ENCODE data around the gene GALNTL6. TPM values are rescaled to one million over a fixed set of nuclear protein-coding genes. Genes with fewer than 3 reads are reported as not detected.
A peak's percentile ranks its signal among the peaks of the same experiment; 100 is the strongest.

The GALNTL6 gene
- total and polyA plus RNA-seq, 2 of the 4 experiments (the other 2 are of a cell fraction) = under 0.01 TPM; not detected in 1

DNA sequence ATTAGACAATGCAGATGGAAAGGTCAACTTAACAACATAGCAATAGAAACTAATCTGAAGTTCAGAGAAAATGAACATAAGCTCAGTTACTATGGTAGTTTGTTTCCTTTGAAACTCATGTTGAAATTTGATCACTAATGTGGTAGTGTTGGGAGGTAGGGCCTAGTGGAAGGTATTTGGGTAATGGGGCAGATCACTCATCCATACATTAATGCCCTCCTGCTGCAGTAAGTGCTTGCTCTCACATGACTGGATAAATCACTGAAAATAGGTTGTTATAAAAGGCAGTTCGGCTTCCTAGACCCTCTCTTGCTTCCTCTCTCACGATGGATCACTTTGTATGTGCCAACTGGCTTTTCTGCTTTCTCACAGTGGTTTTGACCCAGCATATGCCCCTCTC, 788.0 kb downstream of the GALNTL6 start:
- no CpG with 5 or more reads among the region's 2 CpGs for WGBS, 2 experiments (ENCODE audit: extremely low coverage in 2 of 2, insufficient read length in 1 of 2)
- Histone ChIP-seq H4K20me1 (ENCODE audit: insufficient read depth, low read length) (no peaks in the 10 kb centered on the region), H3K56ac (ENCODE audit: extremely low read depth, insufficient read depth, low read length) (no peak overlapping the region), H3K4me1 (ENCODE audit: control insufficient read depth, insufficient read depth, low read length) (no peaks in the 10 kb centered on the region), H4K5ac (ENCODE audit: low read depth, low read length) (no peak overlapping the region), H3K9me1 (ENCODE audit: insufficient read depth, low read length) (no peaks in the 10 kb centered on the region), H3K18ac (ENCODE audit: low read depth, low read length) (no peak overlapping the region), H2AK9ac (replicated peaks; ENCODE audit: low read depth, low read length, poor library complexity) (no peak overlapping the region), H3K27me3 (ENCODE audit: control insufficient read depth, insufficient read depth, low read length) (no peaks in the 10 kb centered on the region), H3K4me3 (ENCODE audit: insufficient read depth, low read depth, low read length) (no peak overlapping the region), H2BK5ac (ENCODE audit: low read depth, low read length, poor library complexity, severe bottlenecking) (no peak overlapping the region), H2AK5ac (ENCODE audit: low read depth, low read length) (no peak overlapping the region), H3K9me3 (ENCODE audit: control insufficient read depth, insufficient read depth, low read length) (0 out of 2 replicates have a peak, but pooled peaks cover 1% of the 10 kb centered on the region), H3K79me1 (ENCODE audit: low read depth in 1 of 2, low read length in 2 of 2) (no peaks in the 10 kb centered on the region), H3K23ac (ENCODE audit: low read depth, low read length) (no peak overlapping the region), H3K9ac (ENCODE audit: low read depth, low read length) (no peak overlapping the region), H3K36me3 (ENCODE audit: control insufficient read depth, insufficient read depth, low read length) (no peaks in the 10 kb centered on the region), H2BK120ac (ENCODE audit: low read depth, low read length) (no peak overlapping the region), H3K14ac (replicated peaks; ENCODE audit: low read depth, low read length) (no peak overlapping the region), H4K8ac (ENCODE audit: low read depth in 2 of 2, low read length in 2 of 2) (no peak overlapping the region), H4K91ac (ENCODE audit: insufficient read depth, low read depth, low read length) (no peak overlapping the region), H3K4me2 (ENCODE audit: low read depth, low read length) (no peak overlapping the region), H3K27ac (ENCODE audit: insufficient read depth, low read length) (no peak overlapping the region), H3K4ac (ENCODE audit: low read depth, low read length) (no peak overlapping the region), H2BK15ac (ENCODE audit: low read depth, low read length) (no peak overlapping the region), H2AFZ (replicated peaks; ENCODE audit: low read length, poor library complexity) (peak overlapping the region; percentile 43), H2BK20ac (ENCODE audit: low read depth, low read length) (no peak overlapping the region)
- intact Hi-C loops (cut with micrococcal nuclease) = no loop called here
- in situ Hi-C loops (cut with MboI; ENCODE audit: low sequenced_read_pairs) = no loop called here
- ChIA-PET CTCF (interaction anchor here (0.5 to 1.2 kb wide), 2 partner anchors 9 to 157 kb away, joined by 3 read pairs; no protein-coding TSS in a partner anchor), POLR2A (ENCODE audit: unreplicated experiment) (no interaction called here)
- ATAC-seq (ENCODE audit: low read depth) (no peak), DNase-seq (no peak)
- BruUV-seq (replicated peaks) = no TSS peak
- TF ChIP-seq RAD21 (IDR thresholded peaks at IDR 0.05; ENCODE audit: low read length) (no peak), MAZ (IDR thresholded peaks at IDR 0.05; ENCODE audit: borderline replicate concordance, low read depth, low read length) (no peak), NFE2L2 (IDR thresholded peaks at IDR 0.05; ENCODE audit: low read depth, low read length) (no peak), POLR2A (IDR thresholded peaks at IDR 0.05; ENCODE audit: low read depth, low read length) (no peak), MXI1 (IDR thresholded peaks at IDR 0.05; ENCODE audit: borderline replicate concordance, low read depth, low read length) (no peak), MAFK (IDR thresholded peaks at IDR 0.05; ENCODE audit: low read depth, low read length) (no peak), FOS (IDR thresholded peaks at IDR 0.05; ENCODE audit: low read depth, low read length) (no peak), SMC3 (IDR thresholded peaks at IDR 0.05; ENCODE audit: low read depth, low read length) (no peak), RCOR1 (IDR thresholded peaks at IDR 0.05; ENCODE audit: insufficient replicate concordance, low read length) (no peak), BHLHE40 (IDR thresholded peaks at IDR 0.05; ENCODE audit: low read depth, low read length) (no peak)
- TF ChIP-seq, protein P1, sequence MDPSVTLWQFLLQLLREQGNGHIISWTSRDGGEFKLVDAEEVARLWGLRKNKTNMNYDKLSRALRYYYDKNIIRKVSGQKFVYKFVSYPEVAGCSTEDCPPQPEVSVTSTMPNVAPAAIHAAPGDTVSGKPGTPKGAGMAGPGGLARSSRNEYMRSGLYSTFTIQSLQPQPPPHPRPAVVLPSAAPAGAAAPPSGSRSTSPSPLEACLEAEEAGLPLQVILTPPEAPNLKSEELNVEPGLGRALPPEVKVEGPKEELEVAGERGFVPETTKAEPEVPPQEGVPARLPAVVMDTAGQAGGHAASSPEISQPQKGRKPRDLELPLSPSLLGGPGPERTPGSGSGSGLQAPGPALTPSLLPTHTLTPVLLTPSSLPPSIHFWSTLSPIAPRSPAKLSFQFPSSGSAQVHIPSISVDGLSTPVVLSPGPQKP (IDR thresholded peaks at IDR 0.05; ENCODE audit: borderline replicate concordance, low read depth, low read length) = no peak
- dilution Hi-C loops (cut with HindIII; ENCODE audit: low sequenced_read_pairs, unreplicated experiment) = no loop called here
